ENCODE measurements around the gene ING3.

ING3 gene

GRCh38 chr7:120950539-120951308 lies at the start of gene ING3:
Gene ING3 (plus strand): TSS chr7:120950777. CDS start chr7:120950897, 120 bp downstream.
- peak; percentile 97 for DNase-seq

GRCh38 chr7:120915314-120916105 lies 35.1 kb upstream of the ING3 start:
- no peak for DNase-seq

GRCh38 chr7:120916121-120916520 lies 34.5 kb upstream of the ING3 start:
- DNase-seq, result no peak

- no peak for DNase-seq
Observed at GRCh38 chr7:120916538-120916937, 34.0 kb upstream of the ING3 start.

GRCh38 chr7:120919466-120919865 lies 31.1 kb upstream of the ING3 start:
- no peak for DNase-seq

- DNase-seq, result no peak
Observed at GRCh38 chr7:120920034-120920433, 30.5 kb upstream of the ING3 start.

GRCh38 chr7:120920591-120921274 lies 29.8 kb upstream of the ING3 start:
- DNase-seq, result no peak

- DNase-seq, result no peak
Observed at GRCh38 chr7:120924837-120925236, 25.7 kb upstream of the ING3 start.

- no peak for DNase-seq
Observed at GRCh38 chr7:120925392-120925791, 25.2 kb upstream of the ING3 start.

- DNase-seq, result no peak
Observed at GRCh38 chr7:120926943-120927346, 23.6 kb upstream of the ING3 start.

GRCh38 chr7:120927454-120928103 lies 23.0 kb upstream of the ING3 start:
- no peak for DNase-seq

GRCh38 chr7:120931243-120931642 lies 19.3 kb upstream of the ING3 start:
- DNase-seq, result no peak

- DNase-seq, result no peak
Observed at GRCh38 chr7:120933475-120933874, 17.1 kb upstream of the ING3 start.

- DNase-seq, result no peak
Observed at GRCh38 chr7:120939345-120939744, 11.2 kb upstream of the ING3 start.

- no peak for DNase-seq
Observed at GRCh38 chr7:120941064-120941463, 9.5 kb upstream of the ING3 start.

- no peak for DNase-seq
Observed at GRCh38 chr7:120941856-120942255, 8.7 kb upstream of the ING3 start.

GRCh38 chr7:120942861-120943260 lies 7.7 kb upstream of the ING3 start:
- DNase-seq, result no peak

- peak; percentile 32 for DNase-seq
Observed at GRCh38 chr7:120944826-120945562, 5.6 kb upstream of the ING3 start.

GRCh38 chr7:120947980-120948379 lies 2.6 kb upstream of the ING3 start:
- DNase-seq, result no peak

- no peak for DNase-seq
Observed at GRCh38 chr7:120949393-120949911, 1.1 kb upstream of the ING3 start.

- no peak for DNase-seq
Observed at GRCh38 chr7:120949998-120950538, 509 bp upstream of the ING3 start.

- no peak for DNase-seq
Observed at GRCh38 chr7:120951309-120951699, 727 bp downstream of the ING3 start.

Measured in NCI-H1417 treated with DMSO at 0.1 percent for 48 hours (cell line).